HFF-Myc (cell line): ENCODE data around the gene SYP.

Source experiments
- DNase-seq: peaks from one replicate; pipeline ENCODE4 v3.0.0-alpha.2; 2011; ENCODE audit warnings: low read depth; ENCODE audit errors: extremely low read depth
- H3K4me3 ChIP-seq: replicated peaks from 2 replicates; pipeline ENCODE4 v1.5.1; 2011; ENCODE audit warnings: low read depth, mild to moderate bottlenecking, control low read depth, low read length
- TF ChIP-seq, protein P1 (sequence below): IDR thresholded peaks from 2 replicates; pipeline ENCODE4 v1.5.1; 2012; ENCODE audit warnings: mild to moderate bottlenecking, low read depth, low read length, control low read depth; ENCODE audit errors: missing control alignments

The SYP gene

DNA sequence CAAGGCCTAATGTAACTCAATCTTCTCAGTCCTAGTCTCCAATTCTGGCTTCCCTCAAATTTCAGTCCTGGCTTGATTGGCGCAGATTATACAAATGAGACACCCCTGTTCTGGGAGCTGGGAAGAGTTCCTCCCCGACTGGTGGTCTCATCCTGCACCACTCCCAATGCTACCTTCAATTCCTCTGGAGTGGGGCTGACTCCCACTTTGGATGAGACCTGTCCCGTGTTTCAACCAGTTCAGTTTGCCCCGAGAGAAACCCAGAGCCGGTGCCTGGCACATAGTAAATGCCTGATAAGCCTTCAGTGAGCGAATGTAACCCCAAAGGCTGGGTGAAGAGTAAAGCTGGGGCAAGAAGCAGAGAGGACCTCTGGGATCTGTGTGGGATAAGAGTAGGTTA, 4.0 kb upstream of the SYP start:
- TF ChIP-seq, protein P1, sequence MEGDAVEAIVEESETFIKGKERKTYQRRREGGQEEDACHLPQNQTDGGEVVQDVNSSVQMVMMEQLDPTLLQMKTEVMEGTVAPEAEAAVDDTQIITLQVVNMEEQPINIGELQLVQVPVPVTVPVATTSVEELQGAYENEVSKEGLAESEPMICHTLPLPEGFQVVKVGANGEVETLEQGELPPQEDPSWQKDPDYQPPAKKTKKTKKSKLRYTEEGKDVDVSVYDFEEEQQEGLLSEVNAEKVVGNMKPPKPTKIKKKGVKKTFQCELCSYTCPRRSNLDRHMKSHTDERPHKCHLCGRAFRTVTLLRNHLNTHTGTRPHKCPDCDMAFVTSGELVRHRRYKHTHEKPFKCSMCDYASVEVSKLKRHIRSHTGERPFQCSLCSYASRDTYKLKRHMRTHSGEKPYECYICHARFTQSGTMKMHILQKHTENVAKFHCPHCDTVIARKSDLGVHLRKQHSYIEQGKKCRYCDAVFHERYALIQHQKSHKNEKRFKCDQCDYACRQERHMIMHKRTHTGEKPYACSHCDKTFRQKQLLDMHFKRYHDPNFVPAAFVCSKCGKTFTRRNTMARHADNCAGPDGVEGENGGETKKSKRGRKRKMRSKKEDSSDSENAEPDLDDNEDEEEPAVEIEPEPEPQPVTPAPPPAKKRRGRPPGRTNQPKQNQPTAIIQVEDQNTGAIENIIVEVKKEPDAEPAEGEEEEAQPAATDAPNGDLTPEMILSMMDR, result no peak
- DNase-seq, result no peak
- H3K4me3 ChIP-seq, result no peak overlapping the region

DNA sequence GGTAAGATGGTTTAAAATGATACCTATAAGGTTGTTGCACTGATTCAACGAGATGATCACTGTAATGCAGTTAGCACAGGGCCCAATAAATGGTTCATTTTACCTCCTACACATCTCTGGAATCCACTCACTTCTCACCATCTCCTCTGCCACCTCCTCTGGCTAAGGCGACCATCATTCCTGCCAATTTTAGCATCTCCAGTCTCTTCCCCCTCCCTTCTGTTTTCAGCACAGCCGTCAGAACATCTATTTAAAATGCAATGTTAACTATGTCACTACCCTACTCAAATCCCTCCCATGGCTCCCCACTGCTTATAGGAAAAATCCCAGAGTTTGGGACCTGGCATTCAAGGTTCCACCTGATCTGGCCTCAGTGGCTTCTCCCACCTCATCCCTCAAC, 3.5 kb upstream of the SYP start:
- no peak for DNase-seq
- TF ChIP-seq, protein P1, result no peak
- no peak overlapping the region for H3K4me3 ChIP-seq

DNA sequence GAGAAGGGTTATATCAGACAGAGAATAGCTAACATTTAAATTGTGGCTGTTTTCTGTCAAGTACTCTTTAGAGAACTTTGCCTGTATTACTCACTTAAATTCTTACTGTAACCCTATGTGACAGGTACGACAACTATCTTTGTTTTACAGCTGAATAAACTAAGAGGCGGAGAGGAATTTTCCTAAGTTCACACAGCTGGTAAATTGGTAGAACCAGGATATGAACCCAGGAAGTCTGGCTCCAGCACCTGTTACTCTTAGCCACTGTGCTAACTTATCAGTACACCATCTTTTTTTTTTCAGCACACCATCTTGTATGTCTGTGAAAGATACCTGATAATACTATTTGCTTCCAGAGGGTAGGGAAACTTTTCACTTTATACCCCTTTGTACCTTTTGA, 2.0 kb upstream of the SYP start:
- no peak overlapping the region for H3K4me3 ChIP-seq
- TF ChIP-seq, protein P1, result no peak
- no peak for DNase-seq

DNA sequence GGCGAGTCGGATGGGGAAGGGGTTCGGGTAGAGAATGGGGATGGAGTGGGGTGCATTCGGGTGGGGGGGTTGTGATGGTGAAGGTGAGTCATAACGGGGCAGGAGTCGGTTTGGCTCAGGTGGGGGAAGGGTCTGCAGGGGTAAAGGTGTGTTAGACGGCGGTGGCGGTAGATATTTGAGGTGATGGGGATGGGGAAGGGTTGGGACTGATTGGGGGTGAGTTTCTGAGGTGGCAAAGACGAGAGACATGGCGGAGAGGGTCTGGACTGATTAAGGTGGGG, 738 bp downstream of the SYP start:
- TF ChIP-seq, protein P1, result no peak
- no peak for DNase-seq
- H3K4me3 ChIP-seq, result no peak overlapping the region

DNA sequence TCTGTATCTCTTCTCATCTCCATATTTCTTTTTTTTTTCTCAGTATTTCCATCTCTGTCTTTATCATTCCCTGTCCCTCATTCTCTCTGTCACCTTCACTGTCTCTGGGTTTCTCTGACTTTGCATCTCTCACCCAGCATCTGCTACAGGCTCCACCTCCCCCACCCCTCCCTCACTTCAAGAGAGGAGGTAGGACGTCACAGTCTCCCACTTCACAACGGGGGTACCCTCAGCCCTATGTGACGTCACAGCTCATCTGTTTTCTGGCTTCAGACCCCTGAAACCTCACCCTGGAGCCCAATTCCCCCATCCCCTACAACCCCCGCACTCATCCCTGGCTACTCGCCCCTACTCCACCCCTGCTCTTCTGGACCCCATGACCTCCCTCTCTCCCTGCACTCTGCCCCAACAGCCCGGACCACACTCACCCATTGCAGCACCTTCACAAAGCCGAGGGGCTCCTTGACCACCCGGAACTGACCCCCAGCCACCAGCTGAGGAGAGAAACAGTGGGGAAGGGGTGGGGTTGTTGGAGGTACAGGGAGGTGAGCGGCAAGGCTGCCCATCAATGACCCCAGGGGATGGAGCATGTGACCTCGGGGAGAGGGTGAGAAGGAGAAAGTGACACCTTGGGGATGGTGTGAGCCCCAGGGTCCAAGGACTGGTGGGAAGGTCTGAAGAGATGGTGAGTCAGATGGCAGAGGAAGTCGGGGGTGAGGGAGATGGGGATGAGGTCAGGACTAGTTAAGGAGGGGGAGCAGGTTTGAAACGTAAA, 1.3 kb downstream of the SYP start:
- TF ChIP-seq, protein P1, result no peak
- no peak overlapping the region for H3K4me3 ChIP-seq
- no peak for DNase-seq

DNA sequence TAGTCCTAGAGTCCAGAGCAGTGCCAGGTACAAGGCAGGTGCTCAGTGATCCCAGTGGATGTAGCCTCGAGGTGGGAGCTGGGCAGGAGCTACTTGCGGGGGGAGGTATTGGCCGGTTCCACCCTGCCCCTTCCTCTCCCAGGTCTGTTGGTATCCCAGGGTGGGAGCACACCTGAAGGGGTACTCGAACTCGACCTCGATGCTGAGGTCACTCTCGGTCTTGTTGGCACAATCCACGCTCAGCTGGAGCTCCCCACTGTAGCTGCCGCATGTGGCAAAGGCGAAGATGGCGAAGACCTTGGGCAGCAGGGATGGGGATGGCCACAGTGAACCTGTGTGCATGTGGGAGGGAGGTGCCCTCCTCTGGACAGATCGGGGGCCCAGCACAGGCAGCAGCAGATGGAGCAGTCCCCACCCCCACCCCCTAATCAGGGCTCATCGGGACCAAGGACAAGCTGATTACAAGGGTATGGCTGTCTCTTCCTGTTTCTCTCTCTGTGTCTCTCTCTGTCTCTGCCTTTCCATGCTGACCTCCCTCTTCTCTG, 2.4 kb downstream of the SYP start:
- no peak for DNase-seq
- no peak overlapping the region for H3K4me3 ChIP-seq
- TF ChIP-seq, protein P1, result no peak

DNA sequence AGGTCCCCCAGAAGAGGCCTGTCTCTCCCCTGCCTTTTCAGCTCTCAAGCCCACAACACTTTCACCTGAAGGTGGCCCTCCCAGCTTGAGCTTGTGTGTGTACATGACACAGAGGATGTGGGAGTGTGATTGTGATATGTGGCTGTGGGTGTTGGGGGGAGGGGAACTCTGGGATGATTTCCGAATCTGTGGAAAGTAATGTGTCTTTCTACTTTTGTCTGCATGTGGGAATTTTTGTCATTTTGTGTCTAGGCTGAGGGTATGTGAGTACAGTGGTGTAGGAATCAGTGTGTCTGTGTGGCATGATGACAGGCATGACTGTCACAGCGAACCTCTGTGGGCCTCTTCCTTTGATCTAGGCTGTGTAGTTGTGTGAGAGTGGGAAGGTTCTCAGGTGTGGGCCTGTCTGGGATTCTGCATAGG, 6.4 kb downstream of the SYP start:
- H3K4me3 ChIP-seq, result no peak overlapping the region
- no peak for DNase-seq
- TF ChIP-seq, protein P1, result no peak
